Mesodermal cell (in vitro differentiated cells): Measurements from ENCODE around the gene VEGFA.

Experiments
- H3K27ac ChIP-seq: 2 replicates; pipeline ENCODE4 v1.7.0; 2013; ENCODE audit warnings: mild to moderate bottlenecking, low read depth, low read length, moderate library complexity; ENCODE audit not compliant: severe bottlenecking
- H3K36me3 ChIP-seq: 2 replicates; pipeline ENCODE4 v1.7.1; 2013; ENCODE audit warnings: mild to moderate bottlenecking, low read length, moderate library complexity; ENCODE audit not compliant: control insufficient read depth, insufficient read depth
- H3K4me1 ChIP-seq: one replicate; pipeline ENCODE4 v1.7.1; 2013; ENCODE audit warnings: mild to moderate bottlenecking, low read length; ENCODE audit not compliant: insufficient read depth, control insufficient read depth, poor library complexity, severe bottlenecking
- H3K4me3 ChIP-seq: 2 replicates; pipeline ENCODE4 v1.7.0; 2013; ENCODE audit warnings: low read length, control low read depth, mild to moderate bottlenecking; ENCODE audit not compliant: insufficient read depth, poor library complexity, severe bottlenecking; ENCODE audit errors: extremely low read depth
- H3K9me3 ChIP-seq: 2 replicates; pipeline ENCODE4 v1.7.1; 2013; ENCODE audit warnings: mild to moderate bottlenecking, low read length, moderate library complexity; ENCODE audit not compliant: control insufficient read depth
- WGBS, 2 experiments: methylation state at CpG; one replicate each; pipeline ENCODE4 v1.1.5; 2013; ENCODE audit warnings: missing lambda C conversion rate in 2 of 2; ENCODE audit not compliant: insufficient coverage in 2 of 2; 5-methylcytosine and 5-hydroxymethylcytosine counted together

Gene VEGFA

GRCh38 chr6:43793875-43794242 lies 23.8 kb downstream of the VEGFA start:
- no peaks in the 10 kb centered on the region for H3K36me3 ChIP-seq
- no peak overlapping the region for H3K4me3 ChIP-seq
- H3K4me1 ChIP-seq = no peaks in the 10 kb centered on the region
- H3K27ac ChIP-seq = no peak overlapping the region
- H3K9me3 ChIP-seq = no peaks in the 10 kb centered on the region
- 90 to 96% methylated on average over 7 to 9 of the region's 9 CpGs for WGBS, 2 experiments

GRCh38 chr6:43795421-43795820 lies 25.4 kb downstream of the VEGFA start:
- Histone ChIP-seq H3K4me3 (no peak overlapping the region), H3K27ac (no peak overlapping the region), H3K9me3 (no peaks in the 10 kb centered on the region), H3K36me3 (no peaks in the 10 kb centered on the region), H3K4me1 (no peaks in the 10 kb centered on the region)
- WGBS, 2 experiments = 84% methylated on average over 4 of the region's 8 CpGs; no CpG with 5 or more reads in 1 of the 2 experiments

GRCh38 chr6:43796168-43796567 lies 26.2 kb downstream of the VEGFA start:
- Histone ChIP-seq H3K4me1 (no peaks in the 10 kb centered on the region), H3K36me3 (no peaks in the 10 kb centered on the region), H3K4me3 (no peak overlapping the region), H3K27ac (no peak overlapping the region), H3K9me3 (no peaks in the 10 kb centered on the region)
- WGBS, 2 experiments = 80 to 91% methylated on average over 5 of the region's 5 CpGs

- H3K27ac ChIP-seq = no peak overlapping the region
- WGBS, 2 experiments = 93 to 95% methylated on average over 4 to 10 of the region's 11 CpGs
- H3K4me3 ChIP-seq = no peak overlapping the region
- no peaks in the 10 kb centered on the region for H3K9me3 ChIP-seq
- H3K36me3 ChIP-seq = no peaks in the 10 kb centered on the region
- no peaks in the 10 kb centered on the region for H3K4me1 ChIP-seq
These were observed 27.2 kb downstream of the VEGFA start for GRCh38 chr6:43796903-43797890.

GRCh38 chr6:43797919-43798318 lies 27.9 kb downstream of the VEGFA start:
- WGBS, 2 experiments = 91 to 96% methylated on average over 9 to 11 of the region's 11 CpGs
- H3K9me3 ChIP-seq = no peaks in the 10 kb centered on the region
- H3K4me1 ChIP-seq = no peaks in the 10 kb centered on the region
- no peaks in the 10 kb centered on the region for H3K36me3 ChIP-seq
- H3K4me3 ChIP-seq = no peak overlapping the region
- no peak overlapping the region for H3K27ac ChIP-seq

- H3K4me1 ChIP-seq = peaks cover 5% of the 10 kb centered on the region
- H3K9me3 ChIP-seq = no peaks in the 10 kb centered on the region
- 77 to 78% methylated on average over 6 to 10 of the region's 10 CpGs for WGBS, 2 experiments
- H3K36me3 ChIP-seq = no peaks in the 10 kb centered on the region
- no peak overlapping the region for H3K4me3 ChIP-seq
- no peak overlapping the region for H3K27ac ChIP-seq
These were observed 28.9 kb downstream of the VEGFA start for GRCh38 chr6:43798688-43799444.

- Histone ChIP-seq H3K4me3 (no peak overlapping the region), H3K36me3 (no peaks in the 10 kb centered on the region), H3K27ac (no peak overlapping the region), H3K4me1 (peaks cover 5% of the 10 kb centered on the region), H3K9me3 (no peaks in the 10 kb centered on the region)
- 67 to 81% methylated on average over 3 to 6 of the region's 6 CpGs for WGBS, 2 experiments
These were observed 29.7 kb downstream of the VEGFA start for GRCh38 chr6:43799551-43800297.

- Histone ChIP-seq H3K4me3 (no peak overlapping the region), H3K36me3 (no peaks in the 10 kb centered on the region), H3K4me1 (peaks cover 5% of the 10 kb centered on the region), H3K27ac (no peak overlapping the region), H3K9me3 (no peaks in the 10 kb centered on the region)
- 97 to 98% methylated on average over 3 of the region's 3 CpGs for WGBS, 2 experiments
These were observed 30.2 kb downstream of the VEGFA start for GRCh38 chr6:43800298-43800623.

- no peak overlapping the region for H3K27ac ChIP-seq
- peaks cover 5% of the 10 kb centered on the region for H3K4me1 ChIP-seq
These were observed 30.9 kb downstream of the VEGFA start for GRCh38 chr6:43800746-43801494.

More at GRCh38 chr6:43800746-43801494, 30.9 kb downstream of the VEGFA start:
- Histone ChIP-seq H3K36me3 (no peaks in the 10 kb centered on the region), H3K4me3 (no peak overlapping the region), H3K9me3 (no peaks in the 10 kb centered on the region)
- 92 to 99% methylated on average over 8 of the region's 10 CpGs for WGBS, 2 experiments
